Head of caudate nucleus (tissue), 42 donors: ENCODE results near the gene MADCAM1.
"Not testable (repeated sequence)": the region's sequence is repeated elsewhere in the genome, so short reads cannot be mapped to it uniquely, and the experiment has no call there.

Experiments used
- DNase-seq, 42 donors: peaks; one replicate each; pipeline versions ENCODE4 v3.0.0 to v3.0.0-alpha.2; 2020 to 2021; ENCODE audit warnings: mixed read lengths in 7 of 42
- intact Hi-C: fragments of 100-400 bp; cut with DNase I; formaldehyde crosslinking; loops from one replicate; pipeline ENCODE4 v1.15.0; 2022

Gene MADCAM1

DNA sequence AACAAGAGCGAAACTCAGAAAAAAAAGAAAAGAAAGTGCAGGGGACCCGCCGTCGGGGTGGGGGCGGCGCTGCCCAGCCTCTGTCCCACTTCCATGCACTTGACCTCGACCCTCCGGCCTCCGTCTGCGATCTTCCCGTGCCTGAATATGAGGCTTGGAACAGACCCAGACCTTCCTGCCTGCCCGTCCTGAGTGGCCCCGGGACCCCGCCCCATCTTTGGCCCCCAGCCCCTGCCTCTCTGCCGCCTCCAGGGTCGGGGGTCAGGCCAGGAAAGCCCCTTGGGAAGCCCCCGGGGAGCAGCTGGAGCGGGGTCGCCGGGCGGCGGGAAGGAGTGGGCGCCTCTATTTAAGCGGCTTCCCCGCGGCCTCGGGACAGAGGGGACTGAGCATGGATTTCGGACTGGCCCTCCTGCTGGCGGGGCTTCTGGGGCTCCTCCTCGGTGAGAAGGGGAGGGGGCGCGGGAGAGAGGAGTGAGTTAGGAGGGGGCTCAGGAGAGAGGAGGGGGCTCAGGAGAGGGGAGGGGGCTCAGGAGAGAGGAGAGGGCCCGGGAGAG is at the start of gene MADCAM1:
TSS of gene MADCAM1 (plus strand) at position 375 of the 554 bp plus-strand sequence. CDS start at position 389, 14 bp downstream.
- no peak for DNase-seq
- intact Hi-C loops = no loop called here

GRCh38 chr19:447064-447426 is 49.2 kb upstream of the MADCAM1 start:
- DNase-seq = no peak

DNA sequence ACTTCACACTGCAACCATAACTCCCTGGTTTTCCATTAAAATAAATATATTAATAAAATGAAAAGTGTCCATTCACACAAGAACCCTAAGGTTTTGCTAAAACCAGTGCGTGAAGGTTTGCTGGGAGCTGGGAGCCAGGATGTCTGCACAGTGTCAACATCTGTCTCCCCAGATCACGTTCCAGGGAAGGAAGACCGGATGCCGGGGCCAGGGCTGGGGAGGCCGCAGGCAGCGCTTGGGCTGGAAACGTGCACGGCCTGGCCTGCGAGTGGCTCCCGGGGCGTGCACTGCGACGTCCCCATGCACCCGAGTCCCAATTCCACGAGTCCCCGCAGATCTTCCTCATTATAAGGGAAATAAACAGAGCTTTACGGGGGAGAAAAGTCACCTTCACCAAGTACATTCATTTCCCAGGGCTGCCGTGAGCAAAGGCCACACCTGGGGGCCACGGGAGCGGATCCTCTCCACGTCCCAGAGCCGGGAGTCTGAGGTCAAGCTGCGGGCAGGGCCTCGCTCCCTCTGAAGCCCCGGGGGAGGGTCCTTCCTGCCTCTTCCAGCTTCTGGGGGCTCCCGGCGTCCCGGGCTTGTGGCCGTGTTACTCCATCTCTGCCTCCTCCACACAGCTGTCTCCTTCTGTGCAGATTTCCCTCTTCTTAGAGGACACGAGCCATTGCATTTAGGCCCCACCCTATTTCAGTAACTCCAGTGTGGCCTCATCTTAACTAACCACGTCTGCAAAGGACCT is 48.3 kb upstream of the MADCAM1 start:
- intact Hi-C loops = no loop called here
- no peak for DNase-seq

More at GRCh38 chr19:447064-447426, 49.2 kb upstream of the MADCAM1 start:
- intact Hi-C loops = no loop called here

GRCh38 chr19:449916-450315 is 46.4 kb upstream of the MADCAM1 start:
- DNase-seq = no peak
- intact Hi-C loops = no loop called here

DNA sequence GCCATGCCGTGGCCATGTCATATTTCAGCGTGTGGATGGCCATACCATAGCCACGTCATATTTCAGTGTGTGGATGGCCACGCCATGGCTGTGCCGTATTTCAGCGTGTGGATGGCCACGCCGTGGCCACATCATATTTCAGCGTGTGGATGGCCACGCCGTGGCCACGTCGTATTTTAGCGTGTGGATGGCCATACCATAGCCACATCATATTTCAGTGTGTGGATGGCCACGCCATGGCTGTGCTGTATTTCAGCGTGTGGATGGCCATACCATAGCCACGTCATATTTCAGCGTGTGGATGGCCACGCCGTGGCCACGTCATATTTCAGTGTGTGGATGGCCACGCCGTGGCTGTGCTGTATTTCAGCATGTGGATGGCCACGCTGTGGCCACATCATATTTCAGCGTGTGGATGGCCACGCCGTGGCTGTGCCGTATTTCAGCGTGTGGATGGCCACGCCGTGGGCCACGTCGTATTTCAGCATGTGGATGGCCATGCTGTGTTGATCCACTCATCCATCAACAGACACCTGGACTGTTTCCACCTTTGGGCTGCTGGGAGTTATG is 45.3 kb upstream of the MADCAM1 start:
- DNase-seq, intact Hi-C loops: not testable (repeated sequence)

- intact Hi-C loops = no loop called here
- no peak for DNase-seq
These were observed 43.5 kb upstream of the MADCAM1 start for GRCh38 chr19:452829-453228.

DNA sequence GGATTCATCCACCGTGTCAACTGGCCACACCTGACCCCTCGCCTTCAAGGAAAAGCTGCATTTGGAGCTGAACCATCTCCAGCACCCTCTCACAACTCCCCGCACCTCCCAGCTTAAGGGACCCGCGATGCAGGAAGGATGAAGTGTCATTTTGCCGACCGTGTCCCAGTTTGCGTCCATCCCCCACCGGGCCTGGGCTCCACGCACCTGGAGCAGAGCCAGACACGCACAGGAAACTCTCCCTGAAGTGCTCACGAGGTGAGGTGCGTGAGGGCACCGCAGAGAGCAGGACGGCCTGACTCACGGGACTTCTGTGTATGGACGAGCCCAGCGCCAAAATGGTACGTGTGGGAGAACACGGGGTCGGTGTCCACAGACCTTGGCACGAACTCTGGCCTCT is 42.7 kb upstream of the MADCAM1 start:
- intact Hi-C loops = no loop called here
- DNase-seq = no peak

DNA sequence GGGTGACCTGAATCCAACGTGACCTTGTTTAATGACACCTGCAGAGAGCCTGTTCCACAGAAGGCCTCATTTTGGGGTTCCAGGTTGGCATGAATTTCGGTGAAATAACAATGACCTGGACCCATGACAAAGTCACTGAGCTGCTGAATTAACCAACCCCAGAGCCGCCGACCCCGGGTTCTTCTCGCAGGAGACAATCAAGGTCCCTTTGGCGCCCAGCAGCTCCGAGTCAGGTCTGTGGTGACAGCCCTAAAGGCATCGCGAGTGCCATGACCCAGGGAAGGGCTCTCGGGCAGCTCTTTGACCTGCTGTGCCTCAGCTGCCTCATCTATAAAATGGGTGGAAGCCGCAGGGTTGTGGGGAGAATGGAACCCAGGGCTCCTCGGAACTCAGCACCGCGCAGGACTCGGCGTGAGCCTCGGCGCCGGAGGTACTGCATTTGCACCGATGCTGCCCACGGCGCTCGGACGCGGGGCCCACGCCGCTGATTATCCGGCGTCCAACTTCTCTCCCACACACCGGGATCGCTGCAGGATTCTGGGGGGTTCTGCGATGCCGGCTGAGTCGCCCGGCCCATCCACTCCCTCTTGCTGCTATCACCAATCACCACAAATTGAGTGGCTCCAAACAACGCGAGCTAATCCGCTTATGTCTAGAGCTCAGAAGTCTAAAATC is 41.1 kb upstream of the MADCAM1 start:
- no peak for DNase-seq
- intact Hi-C loops = no loop called here

DNA sequence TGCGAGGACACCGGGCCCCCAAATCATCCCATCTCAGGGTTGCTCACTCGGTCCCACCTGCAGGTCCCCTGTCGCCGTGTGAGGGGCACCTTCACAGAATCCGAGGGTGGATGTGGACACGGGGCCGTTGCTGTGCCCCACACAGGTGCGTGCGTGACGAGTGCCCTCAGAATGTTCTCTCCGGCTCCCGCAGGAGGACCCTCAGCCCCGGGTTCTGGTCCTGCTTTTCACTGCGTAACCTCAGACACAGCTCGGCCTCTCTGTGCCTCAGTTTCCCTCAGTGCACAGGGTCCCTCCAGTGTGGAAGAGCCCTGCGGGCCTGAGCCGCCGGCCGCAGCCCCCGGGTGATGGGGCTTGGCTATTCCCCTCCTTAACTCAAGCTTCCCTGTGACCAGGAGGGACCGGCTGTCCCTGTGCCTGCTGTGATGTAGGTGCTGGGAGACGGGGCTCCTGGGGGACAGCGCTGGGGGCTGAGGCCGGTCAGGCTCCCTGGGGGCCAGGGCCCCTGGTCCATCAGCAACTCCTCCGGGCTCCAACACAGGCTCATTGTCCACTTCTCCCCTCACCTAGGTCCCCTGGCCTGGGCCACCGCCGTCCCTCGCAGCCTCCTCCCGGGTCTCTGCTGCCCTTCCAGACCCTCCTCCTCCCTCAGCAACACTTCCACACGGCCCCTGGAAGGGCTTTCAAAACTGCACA is 40.3 kb upstream of the MADCAM1 start:
- DNase-seq = no peak
- intact Hi-C loops = no loop called here

- DNase-seq = no peak
- intact Hi-C loops = no loop called here
These were observed 39.7 kb upstream of the MADCAM1 start for GRCh38 chr19:456547-457110.

DNA sequence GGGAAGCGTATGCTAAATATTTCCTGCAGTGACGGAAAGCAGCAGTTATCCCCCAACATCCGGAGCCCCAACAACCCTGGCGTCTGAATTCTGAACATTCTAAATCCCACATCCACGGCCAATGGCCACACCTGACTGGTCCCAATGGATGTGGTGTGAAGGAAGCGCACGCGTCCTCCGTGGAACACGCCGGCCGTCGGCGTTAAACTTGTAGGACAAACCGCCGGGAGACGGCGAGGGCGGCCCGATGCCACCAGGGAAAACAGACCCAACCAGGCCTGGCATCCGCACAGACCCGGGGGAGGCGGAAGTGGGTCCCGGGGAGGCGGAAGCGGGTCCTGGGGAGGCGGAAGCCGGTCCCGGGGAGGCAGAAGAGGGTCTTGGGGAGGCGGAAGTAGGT is 38.6 kb upstream of the MADCAM1 start:
- no peak for DNase-seq
- intact Hi-C loops = no loop called here

DNA sequence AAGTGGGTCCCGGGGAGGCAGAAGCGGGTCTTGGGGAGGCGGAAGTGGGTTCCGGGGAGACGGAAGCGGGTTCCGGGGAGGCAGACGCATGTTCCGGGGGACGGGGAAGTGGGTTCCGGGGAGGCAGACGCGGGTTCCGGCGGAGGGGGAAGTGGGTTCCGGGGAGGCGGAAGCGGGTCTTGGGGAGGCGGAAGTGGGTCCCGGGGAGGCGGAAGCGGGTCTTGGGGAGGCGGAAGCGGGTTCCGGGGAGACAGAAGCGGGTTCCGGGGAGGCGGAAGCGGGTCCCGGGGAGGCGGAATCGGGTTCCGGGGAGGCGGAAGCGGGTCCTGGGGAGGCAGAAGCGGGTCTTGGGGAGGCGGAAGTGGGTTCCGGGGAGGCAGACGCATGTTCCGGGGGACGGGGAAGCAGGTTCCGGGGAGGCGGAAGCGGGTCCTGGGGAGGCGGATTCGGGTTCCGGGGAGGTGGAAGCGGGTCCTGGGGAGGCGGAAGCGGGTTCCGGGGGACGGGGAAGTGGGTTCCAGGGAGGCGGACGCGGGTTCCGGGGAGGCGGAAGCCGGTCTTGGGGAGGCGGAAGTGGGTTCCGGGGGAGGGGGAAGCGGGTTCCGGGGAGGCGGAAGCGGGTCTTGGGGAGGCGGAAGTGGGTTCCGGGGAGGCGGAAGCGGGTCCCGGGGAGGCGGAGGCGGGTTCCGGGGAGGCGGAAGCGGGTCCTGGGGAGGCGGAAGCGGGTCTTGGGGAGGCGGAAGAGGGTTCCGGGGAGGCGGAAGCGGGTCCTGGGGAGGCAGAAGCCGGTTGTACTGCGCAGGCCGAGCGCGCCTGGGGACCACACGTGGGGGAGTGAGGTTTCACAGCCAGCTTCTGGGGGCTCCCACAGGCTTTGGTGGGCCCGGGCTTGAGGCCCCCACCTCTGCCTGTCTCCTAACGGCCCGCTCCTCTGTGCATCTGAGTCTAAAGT is 37.9 kb upstream of the MADCAM1 start:
- intact Hi-C loops = no loop called here
- DNase-seq = no peak

GRCh38 chr19:459724-460511 is 36.4 kb upstream of the MADCAM1 start:
- intact Hi-C loops = no loop called here
- DNase-seq = peak in 36 of 42 donors; percentile 26 to 86 (median 68)

- DNase-seq = peak in 13 of 42 donors; percentile 19 to 72 (median 49)
- intact Hi-C loops = no loop called here
These were observed 35.2 kb upstream of the MADCAM1 start, which contains the start of gene SHC2 for GRCh38 chr19:460877-461720. Gene SHC2 (minus strand): TSS chr19:461033. CDS start chr19:460996, 37 bp downstream.

GRCh38 chr19:461721-462551 is 34.4 kb upstream of the MADCAM1 start:
- DNase-seq = peak in 20 of 42 donors; percentile 10 to 73 (median 36)
- intact Hi-C loops = no loop called here
